Dermis blood vessel endothelial cell (primary cell): Measurements from ENCODE around the gene SH2B3. TPM values are rescaled to one million over a fixed set of nuclear protein-coding genes. Genes with fewer than 3 reads are reported as not detected.
A peak's percentile ranks its signal among the peaks of the same experiment; 100 is the strongest.
"Not testable (repeated sequence)": the region's sequence is repeated elsewhere in the genome, so short reads cannot be mapped to it uniquely, and the experiment has no call there.

ENCODE experiments used
- DNase-seq: peaks from one replicate; pipeline ENCODE4 v3.0.0; 2010
- total RNA-seq: library from RNA; depleted of rRNA; stranded (reverse); fragments of >200 nt; gene quantifications from 2 replicates; pipeline ENCODE4 v1.2.3, GENCODE V29; 2014

Gene SH2B3
- total RNA-seq, 1 donor from 2014 or later = 93.6 TPM

GRCh38 chr12:111445726-111446581, 40.2 kb downstream of the SH2B3 start:
- peak; percentile 99 for DNase-seq

GRCh38 chr12:111446631-111447570, 41.2 kb downstream of the SH2B3 start:
- DNase-seq = no peak

- DNase-seq = no peak
Observed at GRCh38 chr12:111447571-111448265, 42.0 kb downstream of the SH2B3 start.

GRCh38 chr12:111448266-111448830, 42.6 kb downstream of the SH2B3 start:
- no peak for DNase-seq

- no peak for DNase-seq
Observed at GRCh38 chr12:111448846-111449790, 43.4 kb downstream of the SH2B3 start.

GRCh38 chr12:111450676-111451075, 45.0 kb downstream of the SH2B3 start:
- no peak for DNase-seq

- DNase-seq = no peak
Observed at GRCh38 chr12:111451232-111451631, 45.5 kb downstream of the SH2B3 start.

GRCh38 chr12:111451649-111452129, 46.0 kb downstream of the SH2B3 start:
- DNase-seq = peak; percentile 76

GRCh38 chr12:111453071-111453989, 47.6 kb downstream of the SH2B3 start:
- peak; percentile 12 for DNase-seq

GRCh38 chr12:111454311-111454710, 48.6 kb downstream of the SH2B3 start:
- no peak for DNase-seq

GRCh38 chr12:111454716-111455447, 49.2 kb downstream of the SH2B3 start:
- no peak for DNase-seq

GRCh38 chr12:111455448-111456320, 50.0 kb downstream of the SH2B3 start:
- DNase-seq = no peak

GRCh38 chr12:111457071-111457470, 51.3 kb downstream of the SH2B3 start:
- DNase-seq = no peak

- DNase-seq = no peak
Observed at GRCh38 chr12:111457577-111457976, 51.9 kb downstream of the SH2B3 start.

- no peak for DNase-seq
Observed at GRCh38 chr12:111458546-111459172, 52.9 kb downstream of the SH2B3 start.

GRCh38 chr12:111460111-111460510, 54.4 kb downstream of the SH2B3 start:
- DNase-seq = not testable (repeated sequence)

GRCh38 chr12:111462210-111462769, 56.6 kb downstream of the SH2B3 start:
- no peak for DNase-seq
